GM15510 (cell line): ENCODE results near the gene SEMA3A.

Experiments used
- POLR2A ChIP-seq: IDR thresholded peaks from 3 replicates; pipeline ENCODE4 v1.6.1; 2011; ENCODE audit warnings: borderline replicate concordance; ENCODE audit not compliant: insufficient read length; ENCODE audit errors: extremely low read depth

Gene SEMA3A

DNA sequence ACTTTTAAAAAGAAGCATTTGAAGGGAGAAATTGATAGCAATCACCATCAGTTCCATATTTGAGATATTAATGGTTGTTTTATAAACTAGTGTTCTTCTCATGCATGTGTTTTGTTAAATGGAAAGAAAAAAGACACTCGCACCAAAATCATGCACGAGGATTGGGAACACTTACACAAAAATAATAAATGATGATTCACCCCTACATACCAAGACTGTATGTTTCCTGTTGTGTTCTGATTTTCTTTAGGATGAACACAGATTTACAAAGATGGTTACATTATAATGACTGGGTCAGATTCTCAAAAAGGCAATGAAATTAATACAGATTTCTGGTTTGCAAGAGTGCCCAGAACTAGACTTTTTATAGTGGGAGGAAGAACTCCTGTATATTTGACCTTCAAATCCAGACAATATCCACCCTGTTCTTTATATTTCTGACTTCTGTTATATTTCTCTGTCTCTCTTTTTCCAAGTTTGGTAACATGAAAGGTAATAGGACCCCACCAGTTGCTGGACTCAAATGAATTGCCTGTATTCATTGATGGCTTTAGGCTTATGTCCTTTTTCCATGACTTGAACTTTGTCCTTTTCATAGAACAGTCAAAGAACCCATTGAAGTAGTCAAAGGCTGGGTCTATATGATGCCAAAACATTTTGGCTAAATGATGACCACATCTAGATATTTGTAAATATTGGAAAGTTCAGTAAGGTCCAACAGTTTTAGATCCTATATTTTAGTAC, 54.4 kb downstream of the SEMA3A start:
- TF ChIP-seq POLR2A, result no peak

GRCh38 chr7:84138411-84138810, 56.2 kb downstream of the SEMA3A start:
- TF ChIP-seq POLR2A, result no peak

GRCh38 chr7:84137812-84138211, 56.8 kb downstream of the SEMA3A start:
- TF ChIP-seq POLR2A, result no peak

DNA sequence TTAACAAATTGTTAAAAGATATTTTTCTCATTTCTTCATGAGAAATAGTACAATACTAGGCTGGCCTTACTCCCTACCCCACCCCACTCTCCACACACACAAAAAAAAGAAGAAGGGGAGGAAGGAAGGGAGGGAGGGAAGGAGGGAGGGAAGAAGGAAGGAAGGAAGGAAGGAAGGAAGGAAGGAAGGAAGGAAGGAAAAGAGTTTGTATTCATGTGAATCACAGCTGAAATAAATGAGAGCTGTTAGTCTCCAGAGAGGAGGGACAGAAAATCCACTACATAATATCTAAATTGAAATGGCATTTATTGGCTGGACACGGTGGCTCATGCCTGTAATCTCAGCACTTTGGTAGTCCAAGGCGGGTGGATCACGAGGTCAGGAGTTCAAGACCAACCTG, 57.8 kb downstream of the SEMA3A start:
- TF ChIP-seq POLR2A, result no peak

DNA sequence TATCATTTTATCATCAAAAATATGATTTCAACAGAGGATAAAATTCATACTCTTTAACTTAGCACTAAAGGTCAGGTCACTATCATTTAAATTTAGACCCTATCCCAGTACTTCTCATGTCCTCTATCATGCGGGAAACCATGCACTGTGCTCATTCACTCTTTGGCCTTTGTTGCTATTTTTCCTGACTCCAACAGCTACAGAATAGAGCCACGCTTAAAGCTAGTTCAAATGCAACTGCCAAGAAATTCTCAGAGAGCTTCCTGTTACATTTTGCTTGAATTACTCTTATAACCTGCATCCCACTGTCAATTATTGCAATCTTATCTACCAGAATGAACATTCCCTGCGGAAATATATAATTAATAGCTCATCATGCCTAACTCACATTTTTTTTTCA, 58.3 kb downstream of the SEMA3A start:
- no peak for TF ChIP-seq POLR2A

- TF ChIP-seq POLR2A, result no peak
Observed at GRCh38 chr7:84134169-84134568, 60.4 kb downstream of the SEMA3A start.

DNA sequence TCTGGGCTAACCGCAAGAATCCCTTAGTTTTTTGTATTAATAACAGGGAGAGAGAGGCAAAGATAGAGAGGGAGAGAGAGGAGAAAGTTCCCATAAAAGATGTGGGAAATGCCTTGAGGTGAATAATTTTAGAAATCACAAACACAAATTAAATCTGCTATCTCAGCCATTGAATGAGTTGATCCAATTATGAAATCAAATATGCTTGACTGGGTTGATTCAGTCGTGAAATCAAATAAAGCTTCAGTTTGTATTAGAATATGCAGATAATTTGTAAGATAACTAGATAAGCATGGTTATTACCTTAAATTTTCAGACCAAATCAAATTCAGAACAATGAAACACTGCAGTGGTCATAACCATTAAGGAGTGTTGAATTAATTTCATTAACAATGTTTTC, 68.9 kb downstream of the SEMA3A start:
- TF ChIP-seq POLR2A, result no peak

DNA sequence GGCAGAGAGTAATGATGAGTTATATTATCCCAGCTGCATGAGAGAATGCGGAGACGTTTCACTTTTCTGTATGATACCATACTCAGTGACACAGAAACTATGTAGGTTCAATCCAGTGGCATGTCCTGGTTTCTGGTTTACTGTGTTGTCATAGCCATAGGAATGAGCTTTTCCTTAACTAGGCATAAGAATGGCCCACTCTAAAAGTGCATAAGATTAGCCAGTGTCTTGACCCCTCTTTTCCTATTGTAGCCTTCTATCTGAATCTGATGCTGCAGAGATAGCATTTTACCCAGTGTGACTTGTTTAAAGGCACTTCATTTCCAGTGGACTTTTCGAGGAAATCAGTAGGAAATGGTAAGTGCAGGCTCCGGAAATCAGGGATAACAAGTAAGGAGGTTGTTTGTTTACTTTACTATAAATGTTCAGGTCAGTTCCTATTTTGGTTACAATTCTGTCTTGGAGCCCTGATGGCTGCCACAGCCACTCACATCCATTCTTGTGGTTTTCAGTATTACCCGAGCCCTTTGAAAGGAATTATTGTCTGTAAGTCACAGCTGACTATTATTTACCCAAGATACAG, 70.5 kb downstream of the SEMA3A start:
- no peak for TF ChIP-seq POLR2A

DNA sequence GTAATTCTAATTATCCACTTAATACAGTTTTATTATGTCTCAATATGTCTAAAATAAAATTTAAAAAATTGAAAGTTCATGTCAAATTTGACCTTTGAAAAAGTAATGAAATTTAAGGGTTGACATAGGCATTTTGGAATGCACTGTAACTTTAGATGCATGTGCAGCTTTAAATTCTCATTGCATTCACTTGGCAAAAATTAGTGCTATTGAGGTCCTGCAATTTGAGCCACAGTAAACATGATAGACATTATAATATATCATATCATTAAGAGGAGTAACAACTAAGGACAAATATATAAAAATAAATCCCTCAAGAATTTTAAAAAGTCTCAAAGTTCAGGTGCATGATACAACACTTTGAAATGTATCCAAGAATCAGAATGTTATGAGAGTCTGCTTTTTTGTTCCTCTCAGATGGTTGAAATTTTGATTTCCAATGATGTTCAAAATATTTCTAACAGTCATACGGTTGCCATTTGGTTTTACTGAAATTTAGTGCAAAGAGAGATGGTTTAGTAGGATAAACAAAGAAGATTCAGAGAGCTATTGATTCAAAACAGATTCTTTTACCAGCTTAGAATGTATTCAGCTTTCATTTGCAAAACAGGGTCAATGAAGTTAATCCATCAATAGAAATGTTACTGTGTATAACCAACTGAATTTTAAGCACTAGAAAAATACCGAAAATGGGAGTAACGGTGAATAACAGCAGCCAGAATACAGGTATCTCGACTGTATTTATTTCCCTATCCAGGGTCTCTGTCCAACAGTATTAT, 71.8 kb downstream of the SEMA3A start:
- TF ChIP-seq POLR2A, result no peak

DNA sequence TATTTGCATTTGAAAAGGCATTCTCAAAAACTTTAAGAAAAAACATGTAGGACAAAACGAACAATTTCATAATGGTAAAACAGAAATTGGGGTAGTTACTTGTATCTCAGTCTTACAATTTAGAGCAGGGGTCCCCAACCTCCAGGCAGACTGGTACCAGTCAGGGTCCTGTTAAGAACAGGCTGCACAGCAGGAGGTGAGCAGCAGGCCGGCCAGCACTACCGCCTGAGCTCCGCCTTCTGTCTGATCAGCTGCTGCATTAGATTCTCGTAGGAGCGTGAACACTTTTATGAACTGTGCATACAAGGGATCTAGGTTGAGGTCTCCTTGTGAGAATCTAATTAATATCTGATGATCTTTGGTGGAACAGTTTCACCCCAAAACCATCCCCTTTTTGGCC, 77.3 kb downstream of the SEMA3A start:
- TF ChIP-seq POLR2A, result no peak

- TF ChIP-seq POLR2A, result no peak
Observed at GRCh38 chr7:84113906-84114850, 80.4 kb downstream of the SEMA3A start.

GRCh38 chr7:84113286-84113685, 81.3 kb downstream of the SEMA3A start:
- no peak for TF ChIP-seq POLR2A

- no peak for TF ChIP-seq POLR2A
Observed at GRCh38 chr7:84112771-84113170, 81.8 kb downstream of the SEMA3A start.

DNA sequence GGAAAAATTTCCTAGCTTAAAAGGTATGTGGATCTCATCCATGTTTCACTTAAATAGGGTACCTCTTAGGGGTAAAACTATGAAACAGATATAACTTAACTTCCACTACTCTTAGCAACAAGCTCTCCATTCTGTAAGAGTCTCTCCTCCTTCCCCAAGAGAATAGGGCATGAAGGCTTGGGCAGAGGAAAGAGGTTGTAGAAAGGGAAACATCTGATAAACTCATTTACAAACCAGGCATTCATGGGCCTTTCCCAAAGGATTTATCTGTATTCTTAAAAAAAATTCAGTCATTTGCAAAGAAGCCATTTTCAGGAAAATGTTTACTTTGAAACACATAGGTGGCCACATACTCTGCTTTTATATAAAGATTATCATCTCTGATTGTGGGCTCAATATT, 82.7 kb downstream of the SEMA3A start:
- no peak for TF ChIP-seq POLR2A

GRCh38 chr7:84110400-84110799, 84.2 kb downstream of the SEMA3A start:
- TF ChIP-seq POLR2A, result no peak
